ENCODE measurements around the gene GPC3.

- TF ChIP-seq CTCF (IDR thresholded peaks at IDR 0.05; ENCODE audit: low read length), result no peak
- no peak for TF ChIP-seq EZH2 (IDR thresholded peaks at IDR 0.05; ENCODE audit: borderline replicate concordance, low read length)
Observed at GRCh38 chrX:133580625-133581024, 404.8 kb downstream of the GPC3 start.
